ENCODE results near the gene SCN1A. TPM values are rescaled to one million over a fixed set of nuclear protein-coding genes. Genes with fewer than 3 reads are reported as not detected.

The SCN1A gene
- total and polyA plus RNA-seq, 2 of the 4 experiments (the other 2 are of a cell fraction) = under 0.01 TPM; not detected in 1

GRCh38 chr2:165969227-165969626, 158.6 kb downstream of the SCN1A start:
- H3K23ac ChIP-seq (ENCODE audit: low read depth, low read length) = no peak overlapping the region
- no peaks in the 10 kb centered on the region for H3K9me1 ChIP-seq (ENCODE audit: insufficient read depth, low read length)
- BruUV-seq (replicated peaks) = no TSS peak
- H2BK15ac ChIP-seq (ENCODE audit: low read depth, low read length) = no peak overlapping the region
- no peaks in the 10 kb centered on the region for H4K20me1 ChIP-seq (ENCODE audit: insufficient read depth, low read length)
- no peak overlapping the region for H2AK5ac ChIP-seq (ENCODE audit: low read depth, low read length)
- WGBS, 2 experiments (ENCODE audit: extremely low coverage in 2 of 2, insufficient read length in 1 of 2) = no CpG with 5 or more reads among the region's 2 CpGs
- no peaks in the 10 kb centered on the region for H3K79me1 ChIP-seq (ENCODE audit: low read depth in 1 of 2, low read length in 2 of 2)
- no peak overlapping the region for H2AK9ac ChIP-seq (replicated peaks; ENCODE audit: low read depth, low read length, poor library complexity)
- in situ Hi-C loops (cut with MboI; ENCODE audit: low sequenced_read_pairs) (loop anchor here (5.0 to 25.0 kb wide), 2 partner anchors 153 to 443 kb away; no protein-coding TSS in a partner anchor), dilution Hi-C loops (cut with HindIII; ENCODE audit: low sequenced_read_pairs, unreplicated experiment) (no loop called here), intact Hi-C loops (cut with micrococcal nuclease) (no loop called here)
- no peak for TF ChIP-seq MAZ (IDR thresholded peaks at IDR 0.05; ENCODE audit: borderline replicate concordance, low read depth, low read length)
- no peak for TF ChIP-seq POLR2A (IDR thresholded peaks at IDR 0.05; ENCODE audit: low read depth, low read length)
- no peak for TF ChIP-seq RAD21 (IDR thresholded peaks at IDR 0.05; ENCODE audit: low read length)
- no peak for TF ChIP-seq MXI1 (IDR thresholded peaks at IDR 0.05; ENCODE audit: borderline replicate concordance, low read depth, low read length)
- TF ChIP-seq ELK1 (IDR thresholded peaks at IDR 0.05; ENCODE audit: borderline replicate concordance, low read depth, low read length) = no peak
- no peak for TF ChIP-seq USF2 (IDR thresholded peaks at IDR 0.05; ENCODE audit: low read depth, low read length)
- TF ChIP-seq BHLHE40 (IDR thresholded peaks at IDR 0.05; ENCODE audit: low read depth, low read length) = no peak
- TF ChIP-seq RFX5 (IDR thresholded peaks at IDR 0.05; ENCODE audit: low read depth, low read length) = no peak
- no peak for TF ChIP-seq FOS (IDR thresholded peaks at IDR 0.05; ENCODE audit: low read depth, low read length)
- no peak for TF ChIP-seq CHD1 (IDR thresholded peaks at IDR 0.05; ENCODE audit: low read depth, low read length)
- no peak for TF ChIP-seq CTCF (conservative IDR thresholded peaks at IDR 0.05; ENCODE audit: low read depth, low read length)
- no peak for TF ChIP-seq RCOR1 (IDR thresholded peaks at IDR 0.05; ENCODE audit: insufficient replicate concordance, low read length)
- no peak for TF ChIP-seq MAFK (IDR thresholded peaks at IDR 0.05; ENCODE audit: low read depth, low read length)
- TF ChIP-seq SMC3 (IDR thresholded peaks at IDR 0.05; ENCODE audit: low read depth, low read length) = no peak
- TF ChIP-seq CEBPB (IDR thresholded peaks at IDR 0.05; ENCODE audit: low read depth, low read length) = no peak
- no peak for TF ChIP-seq NFE2L2 (IDR thresholded peaks at IDR 0.05; ENCODE audit: low read depth, low read length)
- H3K27me3 ChIP-seq (ENCODE audit: control insufficient read depth, insufficient read depth, low read length) = no peaks in the 10 kb centered on the region
- H2BK20ac ChIP-seq (ENCODE audit: low read depth, low read length) = no peak overlapping the region
- no peak overlapping the region for H3K27ac ChIP-seq (ENCODE audit: insufficient read depth, low read length)
- DNase-seq = no peak
- no peak overlapping the region for H2BK5ac ChIP-seq (ENCODE audit: low read depth, low read length, poor library complexity, severe bottlenecking)
- H3K9ac ChIP-seq (ENCODE audit: low read depth, low read length) = no peak overlapping the region
- ChIA-PET POLR2A (ENCODE audit: unreplicated experiment) (no interaction called here), CTCF (no interaction called here)
- H4K5ac ChIP-seq (ENCODE audit: low read depth, low read length) = no peak overlapping the region
- no peak overlapping the region for H3K4me3 ChIP-seq (ENCODE audit: insufficient read depth, low read depth, low read length)
- no peak overlapping the region for H3K14ac ChIP-seq (replicated peaks; ENCODE audit: low read depth, low read length)
- no peak overlapping the region for H3K4ac ChIP-seq (ENCODE audit: low read depth, low read length)
- no peak overlapping the region for H2BK120ac ChIP-seq (ENCODE audit: low read depth, low read length)
- no peak overlapping the region for H4K8ac ChIP-seq (ENCODE audit: low read depth in 2 of 2, low read length in 2 of 2)
- no peak overlapping the region for H2AFZ ChIP-seq (replicated peaks; ENCODE audit: low read length, poor library complexity)
- no peaks in the 10 kb centered on the region for H3K4me1 ChIP-seq (ENCODE audit: control insufficient read depth, insufficient read depth, low read length)
- H4K91ac ChIP-seq (ENCODE audit: insufficient read depth, low read depth, low read length) = no peak overlapping the region
- no peak overlapping the region for H3K18ac ChIP-seq (ENCODE audit: low read depth, low read length)
- no peak overlapping the region for H3K56ac ChIP-seq (ENCODE audit: extremely low read depth, insufficient read depth, low read length)
- no peak overlapping the region for H3K4me2 ChIP-seq (ENCODE audit: low read depth, low read length)
- H3K36me3 ChIP-seq (ENCODE audit: control insufficient read depth, insufficient read depth, low read length) = no peaks in the 10 kb centered on the region
- no peak for ATAC-seq (ENCODE audit: low read depth)
- H3K9me3 ChIP-seq (ENCODE audit: control insufficient read depth, insufficient read depth, low read length) = no peaks in the 10 kb centered on the region
